SHP77 treated with DMSO at 0.1 percent for 48 hours (cell line): ENCODE data around the gene LTBP2.

Experiments used
- DNase-seq: peaks from one replicate; lab custom pipeline; 2025; lab: John Stamatoyannopoulos, UW

LTBP2 gene

GRCh38 chr14:74571901-74572725, 39.9 kb downstream of the LTBP2 start:
- DNase-seq: no peak

GRCh38 chr14:74571441-74571841, 40.6 kb downstream of the LTBP2 start:
- DNase-seq: no peak

GRCh38 chr14:74570696-74571095, 41.3 kb downstream of the LTBP2 start:
- DNase-seq: no peak

GRCh38 chr14:74569806-74570591, 42.0 kb downstream of the LTBP2 start:
- no peak for DNase-seq

GRCh38 chr14:74569387-74569786, 42.6 kb downstream of the LTBP2 start:
- no peak for DNase-seq

GRCh38 chr14:74568911-74569310, 43.1 kb downstream of the LTBP2 start:
- no peak for DNase-seq

GRCh38 chr14:74568380-74568649, 43.7 kb downstream of the LTBP2 start:
- DNase-seq: no peak

GRCh38 chr14:74567646-74568379, 44.2 kb downstream of the LTBP2 start:
- DNase-seq: no peak

- DNase-seq: no peak
Observed at GRCh38 chr14:74567219-74567618, 44.8 kb downstream of the LTBP2 start.

GRCh38 chr14:74566174-74567141, 45.6 kb downstream of the LTBP2 start:
- no peak for DNase-seq

- no peak for DNase-seq
Observed at GRCh38 chr14:74563586-74564159, 48.4 kb downstream of the LTBP2 start.

GRCh38 chr14:74563233-74563585, 48.8 kb downstream of the LTBP2 start:
- no peak for DNase-seq

GRCh38 chr14:74562515-74563232, 49.4 kb downstream of the LTBP2 start:
- no peak for DNase-seq

GRCh38 chr14:74558655-74559054, 53.4 kb downstream of the LTBP2 start:
- DNase-seq: no peak

- no peak for DNase-seq
Observed at GRCh38 chr14:74557691-74558090, 54.3 kb downstream of the LTBP2 start.

GRCh38 chr14:74555476-74556050, 56.5 kb downstream of the LTBP2 start:
- no peak for DNase-seq

- no peak for DNase-seq
Observed at GRCh38 chr14:74554742-74555362, 57.2 kb downstream of the LTBP2 start.

GRCh38 chr14:74552623-74553022, 59.4 kb downstream of the LTBP2 start:
- no peak for DNase-seq

GRCh38 chr14:74551431-74552371, 60.3 kb downstream of the LTBP2 start:
- DNase-seq: no peak
